Prostate gland (tissue), 2 donors: ENCODE results near the gene SCAP. TPM values are rescaled to one million over a fixed set of nuclear protein-coding genes. Genes with fewer than 3 reads are reported as not detected.
A peak's percentile ranks its signal among the peaks of the same experiment; 100 is the strongest.
"Not testable (repeated sequence)": the region's sequence is repeated elsewhere in the genome, so short reads cannot be mapped to it uniquely, and the experiment has no call there.

Source experiments
- DNase-seq: peaks from one replicate; pipeline ENCODE4 v3.0.0-alpha.2; 2019; ENCODE audit warnings: low spot score
- H3K27ac ChIP-seq, 2 donors: fragments of 200-600 bp; sonication (generic); 2 replicates each; pipeline ENCODE4 v1.5.1; 2017 to 2019
- H3K27me3 ChIP-seq: fragments of 200-600 bp; sonication (generic); replicated peaks from 2 replicates; pipeline ENCODE4 v1.5.1; 2019; ENCODE audit not compliant: insufficient read depth
- H3K36me3 ChIP-seq, 2 donors: fragments of 200-600 bp; sonication (generic); 1 replicate in 1 of 2; 2 replicates in 1 of 2; pipeline versions ENCODE4 v1.5.1 to v1.8.1; 2017 to 2019
- H3K4me1 ChIP-seq: fragments of 200-600 bp; sonication (generic); replicated peaks from 2 replicates; pipeline ENCODE4 v1.5.1; 2019
- H3K4me3 ChIP-seq, 2 donors: fragments of 200-600 bp; sonication (generic); 2 replicates each; pipeline ENCODE4 v1.5.1; 2017 to 2019
- H3K9me3 ChIP-seq: fragments of 200-600 bp; sonication (generic); 2 replicates; pipeline ENCODE4 v1.5.1; 2017
- CTCF ChIP-seq, 4 experiments: fragments of 200-600 bp in 2 of 4; fragments of 450-650 bp in 2 of 4; sonication (generic) in 2 of 4; IDR thresholded peaks; 1 replicate in 3 of 4; 2 replicates in 1 of 4; pipeline ENCODE4 v1.5.1; 2016 to 2019; ENCODE audit warnings: antibody characterized with exemption in 4 of 4, mild to moderate bottlenecking in 2 of 4, moderate library complexity in 2 of 4
- POLR2A ChIP-seq: fragments of 450-650 bp; IDR thresholded peaks from one replicate; pipeline ENCODE4 v1.6.1; 2016; ENCODE audit warnings: antibody characterized with exemption, mild to moderate bottlenecking
- POLR2AphosphoS5 ChIP-seq: sonication (generic); formaldehyde crosslinking; IDR thresholded peaks from one replicate; pipeline ENCODE4 v1.6.1; 2017; ENCODE audit warnings: antibody characterized with exemption
- whole genome bisulfite sequencing: methylation state at CpG from one replicate; pipeline ENCODE4 v1.1.5; 2018; 5-methylcytosine and 5-hydroxymethylcytosine counted together
- intact Hi-C: fragments of 100-400 bp; cut with DNase I; formaldehyde crosslinking; loops from one replicate; pipeline ENCODE4 v1.14.2; 2022
- total RNA-seq, 2 donors: library from RNA; depleted of rRNA; stranded (reverse); fragments of >200 nt; gene quantifications; one replicate each; pipeline ENCODE4 v1.1.0, GENCODE V29; 2016

The SCAP gene
- total RNA-seq, 2 donors from 2014 or later, result 71.5 to 230 TPM

GRCh38 chr3:47378869-47379268 is 96.9 kb downstream of the SCAP start:
- no peak overlapping the region for H3K27ac ChIP-seq
- intact Hi-C loops, result no loop called here

GRCh38 chr3:47377186-47377585 is 98.6 kb downstream of the SCAP start:
- Histone ChIP-seq H3K9me3 (no peaks in the 10 kb centered on the region), H3K4me3 (no peak overlapping the region), H3K27ac (no peak overlapping the region), H3K36me3 (no peaks in the 10 kb centered on the region), H3K4me1 (peaks cover 5% of the 10 kb centered on the region), H3K27me3 (no peaks in the 10 kb centered on the region)
- 77% methylated on average over 2 of the region's 2 CpGs for WGBS
- no peak for DNase-seq
- intact Hi-C loops, result no loop called here
- no peak for TF ChIP-seq POLR2A
- TF ChIP-seq CTCF (IDR thresholded peaks at IDR 0.05), result no peak
- TF ChIP-seq POLR2AphosphoS5, result no peak

More at GRCh38 chr3:47378869-47379268, 96.9 kb downstream of the SCAP start:
- Histone ChIP-seq H3K4me3 (no peak overlapping the region), H3K27me3 (no peaks in the 10 kb centered on the region), H3K4me1 (peaks cover 5% of the 10 kb centered on the region), H3K9me3 (no peaks in the 10 kb centered on the region), H3K36me3 (no peaks in the 10 kb centered on the region)
- TF ChIP-seq POLR2A (no peak), POLR2AphosphoS5 (no peak), CTCF (IDR thresholded peaks at IDR 0.05) (no peak)
- DNase-seq, result no peak

GRCh38 chr3:47376393-47376792 is 99.3 kb downstream of the SCAP start:
- Histone ChIP-seq H3K9me3 (no peaks in the 10 kb centered on the region), H3K4me3 (no peak overlapping the region), H3K27ac (no peak overlapping the region), H3K4me1 (peaks cover 5% of the 10 kb centered on the region), H3K27me3 (no peaks in the 10 kb centered on the region), H3K36me3 (no peaks in the 10 kb centered on the region)
- 79% methylated on average over 3 of the region's 3 CpGs for WGBS
- TF ChIP-seq CTCF (IDR thresholded peaks at IDR 0.05), result no peak
- no peak for TF ChIP-seq POLR2A
- TF ChIP-seq POLR2AphosphoS5, result no peak
- DNase-seq, result no peak
- intact Hi-C loops, result no loop called here

GRCh38 chr3:47374587-47374986 is 101.2 kb downstream of the SCAP start:
- H3K9me3 ChIP-seq, result no peaks in the 10 kb centered on the region
- TF ChIP-seq POLR2AphosphoS5, result no peak
- TF ChIP-seq POLR2A, result no peak
- TF ChIP-seq CTCF (IDR thresholded peaks at IDR 0.05), result no peak
- no peak for DNase-seq
- H3K27ac ChIP-seq, result no peak overlapping the region
- intact Hi-C loops, result no loop called here
- peaks cover 2% of the 10 kb centered on the region for H3K4me1 ChIP-seq
- no peaks in the 10 kb centered on the region for H3K27me3 ChIP-seq
- H3K4me3 ChIP-seq, result no peak overlapping the region
- no peaks in the 10 kb centered on the region for H3K36me3 ChIP-seq

- intact Hi-C loops, result no loop called here
- H3K27me3 ChIP-seq, result no peaks in the 10 kb centered on the region
- H3K4me1 ChIP-seq, result no peaks in the 10 kb centered on the region
- H3K27ac ChIP-seq, result no peak overlapping the region
- TF ChIP-seq CTCF (IDR thresholded peaks at IDR 0.05) (peak in 1 of 4 experiments; percentile 32), POLR2AphosphoS5 (no peak), POLR2A (no peak)
- H3K36me3 ChIP-seq, result no peaks in the 10 kb centered on the region
- DNase-seq, result no peak
- H3K9me3 ChIP-seq, result no peaks in the 10 kb centered on the region
- 40% methylated on average over 13 of the region's 13 CpGs for WGBS
- no peak overlapping the region for H3K4me3 ChIP-seq
These were observed 104.6 kb downstream of the SCAP start for GRCh38 chr3:47370887-47371697.

GRCh38 chr3:47370020-47370419 is 105.7 kb downstream of the SCAP start:
- H3K4me3 ChIP-seq, intact Hi-C loops, H3K4me1 ChIP-seq, H3K36me3 ChIP-seq, H3K9me3 ChIP-seq, H3K27me3 ChIP-seq, H3K27ac ChIP-seq, DNase-seq: not testable (repeated sequence)
- 86% methylated on average over 8 of the region's 8 CpGs for WGBS
